Gastrocnemius medialis (tissue), 4 donors: ENCODE measurements around the gene TTL. TPM values are rescaled to one million over a fixed set of nuclear protein-coding genes. Genes with fewer than 3 reads are reported as not detected.

Experiments
- ATAC-seq, 2 donors: fragments of 150-250 bp; one replicate each; pipeline ENCODE4 v1.9.1; 2016
- DNase-seq, 2 donors: peaks; one replicate each; pipeline ENCODE4 v3.0.0-alpha.2; 2019
- H3K27ac ChIP-seq, 4 donors: fragments of 200-600 bp; sonication (generic); 1 replicate in 1 of 4; 2 replicates in 3 of 4; pipeline ENCODE4 v1.5.1; 2016 to 2018; ENCODE audit warnings: mild to moderate bottlenecking in 2 of 4, moderate library complexity in 1 of 4
- H3K27me3 ChIP-seq, 3 donors: fragments of 200-600 bp; sonication (generic) in 2 of 3; 1 replicate in 1 of 3; 2 replicates in 2 of 3; pipeline versions ENCODE4 v1.5.1 to v1.6.0; 2016 to 2019; ENCODE audit warnings: mild to moderate bottlenecking in 1 of 3, moderate library complexity in 1 of 3
- H3K36me3 ChIP-seq, 2 donors: fragments of 200-600 bp; sonication (generic) in 1 of 2; one replicate each; pipeline ENCODE4 v1.5.1; 2017 to 2018
- H3K4me1 ChIP-seq, 2 donors: fragments of 200-600 bp; sonication (generic) in 1 of 2; one replicate each; pipeline ENCODE4 v1.5.1; 2016 to 2017; ENCODE audit warnings: mild to moderate bottlenecking in 2 of 2
- H3K4me3 ChIP-seq, 4 donors: fragments of 200-600 bp; sonication (generic) in 3 of 4; 1 replicate in 1 of 4; 2 replicates in 3 of 4; pipeline ENCODE4 v1.5.1; 2016 to 2019; ENCODE audit warnings: mild to moderate bottlenecking in 2 of 4
- H3K9me3 ChIP-seq, 3 donors: fragments of 200-600 bp; sonication (generic) in 2 of 3; 1 replicate in 1 of 3; 2 replicates in 2 of 3; pipeline ENCODE4 v1.5.1; 2016 to 2019
- CTCF ChIP-seq, 5 experiments: fragments of 450-650 bp in 3 of 5; fragments of 200-600 bp in 2 of 5; sonication (generic) in 2 of 5; IDR thresholded peaks in 4 of 5; conservative IDR thresholded peaks in 1 of 5; 1 replicate in 4 of 5; 2 replicates in 1 of 5; pipeline ENCODE4 v1.5.1; 2016 to 2019; ENCODE audit warnings: antibody characterized with exemption in 5 of 5, mild to moderate bottlenecking in 3 of 5, moderate library complexity in 3 of 5
- POLR2A ChIP-seq, 2 donors: fragments of 450-650 bp; IDR thresholded peaks; one replicate each; pipeline ENCODE4 v1.6.1; 2017; ENCODE audit warnings: antibody characterized with exemption in 2 of 2, mild to moderate bottlenecking in 2 of 2, moderate library complexity in 2 of 2
- in situ Hi-C, 4 donors: fragments of 200-750 bp; cut with MboI; loops; one replicate each; pipeline versions ENCODE4 v1.15.0 to v1.8.0; 2017; ENCODE audit warnings: low sequenced_read_pairs in 4 of 4
- intact Hi-C: fragments of 100-400 bp; cut with DNase I; formaldehyde crosslinking; loops from one replicate; pipeline ENCODE4 v1.15.1; 2023; ENCODE audit warnings: low total_unique reads
- total RNA-seq, 4 donors: library from RNA; depleted of rRNA; stranded (reverse); fragments of >200 nt; gene quantifications; one replicate each; pipeline versions ENCODE4 v1.1.0 to v1.2.3, GENCODE V29; 2016

The TTL gene
- total RNA-seq, 4 donors from 2014 or later: 33.0 to 61.0 (median 46.5) TPM

DNA sequence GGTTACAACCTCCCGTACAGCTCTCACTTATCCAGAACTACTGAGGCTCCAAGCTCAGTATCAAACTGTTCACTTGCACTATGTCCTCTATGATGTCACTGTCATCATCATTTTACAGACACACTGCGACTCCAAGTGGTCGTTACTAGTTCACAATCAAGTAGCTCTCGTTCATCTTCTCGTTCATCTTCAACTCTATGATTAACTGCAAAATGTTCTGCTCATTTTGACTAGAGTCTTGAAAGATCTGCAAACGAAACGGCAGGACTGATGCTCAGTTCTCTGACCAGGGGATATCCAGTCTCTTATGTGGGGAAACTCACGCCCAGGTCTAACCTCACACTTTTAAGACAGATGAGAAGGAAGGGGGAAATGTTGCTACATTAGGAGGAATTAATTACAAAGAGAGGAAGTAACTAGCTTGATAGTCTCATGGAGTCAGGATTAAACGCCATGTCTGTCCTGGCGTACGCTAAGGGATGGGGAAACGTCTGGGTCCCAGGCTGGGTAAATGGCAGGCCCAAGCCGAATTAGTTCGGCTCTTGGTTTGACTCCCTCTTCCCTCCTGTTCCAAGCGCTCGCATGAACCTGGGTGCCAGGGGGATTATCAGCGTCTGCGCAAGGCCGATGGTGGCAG is 101.7 kb downstream of the TTL start:
- ATAC-seq (no peak), DNase-seq (no peak)
- in situ Hi-C loops: loop anchor here (5.0 to 25.0 kb wide), 3 partner anchors 99 to 321 kb away; partner anchors contain the start of genes TTL (in 3 of the 4) and ZC3H8 (in 1 of the 4)
- Histone ChIP-seq H3K4me3 (peak overlapping the region; percentile 70 to 86 (median 76)), H3K4me1 (peaks cover 34 to 40% of the 10 kb centered on the region in 2 donors), H3K27me3 (no peaks in the 10 kb centered on the region), H3K9me3 (no peaks in the 10 kb centered on the region), H3K27ac (peak overlapping the region; percentile 93 to 99 (median 96)), H3K36me3 (peaks cover 0 to 16% of the 10 kb centered on the region in 2 donors)
- intact Hi-C loops: loop anchor here (1.0 to 2.0 kb wide), 4 partner anchors 41 to 529 kb away; partner anchors contain the start of genes POLR1B, SLC20A1 and TMEM87B
- no peak for TF ChIP-seq CTCF (IDR thresholded peaks at IDR 0.05 in 4 of 5, conservative IDR thresholded peaks at IDR 0.05 in 1 of 5)
- TF ChIP-seq POLR2A (IDR thresholded peaks at IDR 0.05): no peak

- no peaks in the 10 kb centered on the region for H3K27me3 ChIP-seq
- peak within 1 kb of the TSS; percentile 93 to 99 (median 96) for H3K27ac ChIP-seq
- peaks cover 0 to 16% of the 10 kb centered on the region in 2 donors for H3K36me3 ChIP-seq
- peak within 1 kb of the TSS; percentile 70 to 86 (median 76) for H3K4me3 ChIP-seq
- no peaks in the 10 kb centered on the region for H3K9me3 ChIP-seq
- TF ChIP-seq POLR2A (IDR thresholded peaks at IDR 0.05) (peak; percentile 72 to 78), CTCF (IDR thresholded peaks at IDR 0.05 in 4 of 5, conservative IDR thresholded peaks at IDR 0.05 in 1 of 5) (peak in 3 of 5 experiments; percentile 6 to 24 (median 21))
- peaks cover 39 to 40% of the 10 kb centered on the region in 2 donors for H3K4me1 ChIP-seq
- ATAC-seq: peak; percentile 84
- in situ Hi-C loops: loop anchor here (5.0 to 25.0 kb wide), 3 partner anchors 100 to 322 kb away; partner anchors contain the start of genes TTL (in 3 of the 4) and ZC3H8 (in 1 of the 4)
- intact Hi-C loops: loop anchor here (1.0 to 2.0 kb wide), 3 partner anchors 60 to 530 kb away; partner anchors contain the start of genes SLC20A1 and TMEM87B
- peak; percentile 93 to 95 for DNase-seq
These were observed 102.4 kb downstream of the TTL start, which contains the start of gene CHCHD5 for GRCh38 chr2:112584134-112584890. TSS of gene CHCHD5 (plus strand) at chr2:112584609. CDS start at chr2:112584648, 39 bp downstream.

DNA sequence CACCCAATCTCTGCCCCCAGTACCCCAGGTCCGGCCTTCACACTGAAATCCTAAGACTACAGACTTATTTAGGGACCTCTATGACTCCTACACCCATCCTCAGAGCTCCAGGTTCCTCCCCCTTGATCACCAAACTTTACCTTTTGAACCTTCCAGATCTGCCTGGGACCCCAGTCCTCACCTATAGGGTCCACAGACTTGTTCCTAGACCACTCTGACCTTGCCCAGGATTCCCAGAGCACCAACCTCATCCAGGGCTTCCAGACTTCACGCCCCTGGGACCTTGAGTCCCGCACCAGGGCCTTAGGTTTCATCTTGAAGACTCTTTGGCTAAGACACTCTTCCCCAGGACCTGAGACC is 102.9 kb downstream of the TTL start:
- TF ChIP-seq POLR2A (IDR thresholded peaks at IDR 0.05): peak in 1 of 2 donors; percentile 37
- no peak for TF ChIP-seq CTCF (IDR thresholded peaks at IDR 0.05 in 4 of 5, conservative IDR thresholded peaks at IDR 0.05 in 1 of 5)
- in situ Hi-C loops (loop anchor here (5.0 to 25.0 kb wide), 3 partner anchors 100 to 323 kb away; partner anchors contain the start of genes TTL (in 3 of the 4) and ZC3H8 (in 1 of the 4)), intact Hi-C loops (loop anchor here (1.0 to 5.0 kb wide), 5 partner anchors 60 to 963 kb away; partner anchors contain the start of genes SLC20A1 and TMEM87B)
- no peaks in the 10 kb centered on the region for H3K27me3 ChIP-seq
- H3K4me3 ChIP-seq: peak overlapping the region; percentile 70 to 86 (median 76)
- H3K4me1 ChIP-seq: peaks cover 39 to 40% of the 10 kb centered on the region in 2 donors
- peaks cover 0 to 19% of the 10 kb centered on the region in 2 donors for H3K36me3 ChIP-seq
- H3K27ac ChIP-seq: peak overlapping the region; percentile 93 to 99 (median 96)
- DNase-seq: no peak
- H3K9me3 ChIP-seq: no peaks in the 10 kb centered on the region
- no peak for ATAC-seq

GRCh38 chr2:112585400-112585799 is 103.4 kb downstream of the TTL start:
- no peaks in the 10 kb centered on the region for H3K9me3 ChIP-seq
- TF ChIP-seq POLR2A (IDR thresholded peaks at IDR 0.05): no peak
- TF ChIP-seq CTCF (IDR thresholded peaks at IDR 0.05 in 4 of 5, conservative IDR thresholded peaks at IDR 0.05 in 1 of 5): no peak
- peak overlapping the region; percentile 93 to 99 (median 96) for H3K27ac ChIP-seq
- H3K36me3 ChIP-seq: peaks cover 0 to 19% of the 10 kb centered on the region in 2 donors
- DNase-seq (no peak), ATAC-seq (no peak)
- in situ Hi-C loops: loop anchor here in 2 of 4 donors (10.0 to 25.0 kb wide), 2 partner anchors 101 to 323 kb away; partner anchors contain the start of genes TTL (in 1 of the 2) and ZC3H8 (in 1 of the 2)
- intact Hi-C loops: loop anchor here (1.0 to 5.0 kb wide), 4 partner anchors 59 to 963 kb away; partner anchors contain the start of genes SLC20A1 and TMEM87B
- peak overlapping the region; percentile 70 to 86 (median 76) for H3K4me3 ChIP-seq
- H3K27me3 ChIP-seq: no peaks in the 10 kb centered on the region
- peaks cover 39 to 40% of the 10 kb centered on the region in 2 donors for H3K4me1 ChIP-seq
